UCSD-AML1 (cell line): ENCODE results near the gene ATP13A2.

Experiments used
- DNase-seq: peaks from one replicate; lab custom pipeline; 2025; ENCODE audit not compliant: unreplicated experiment; lab: John Stamatoyannopoulos, UW

Gene ATP13A2

DNA sequence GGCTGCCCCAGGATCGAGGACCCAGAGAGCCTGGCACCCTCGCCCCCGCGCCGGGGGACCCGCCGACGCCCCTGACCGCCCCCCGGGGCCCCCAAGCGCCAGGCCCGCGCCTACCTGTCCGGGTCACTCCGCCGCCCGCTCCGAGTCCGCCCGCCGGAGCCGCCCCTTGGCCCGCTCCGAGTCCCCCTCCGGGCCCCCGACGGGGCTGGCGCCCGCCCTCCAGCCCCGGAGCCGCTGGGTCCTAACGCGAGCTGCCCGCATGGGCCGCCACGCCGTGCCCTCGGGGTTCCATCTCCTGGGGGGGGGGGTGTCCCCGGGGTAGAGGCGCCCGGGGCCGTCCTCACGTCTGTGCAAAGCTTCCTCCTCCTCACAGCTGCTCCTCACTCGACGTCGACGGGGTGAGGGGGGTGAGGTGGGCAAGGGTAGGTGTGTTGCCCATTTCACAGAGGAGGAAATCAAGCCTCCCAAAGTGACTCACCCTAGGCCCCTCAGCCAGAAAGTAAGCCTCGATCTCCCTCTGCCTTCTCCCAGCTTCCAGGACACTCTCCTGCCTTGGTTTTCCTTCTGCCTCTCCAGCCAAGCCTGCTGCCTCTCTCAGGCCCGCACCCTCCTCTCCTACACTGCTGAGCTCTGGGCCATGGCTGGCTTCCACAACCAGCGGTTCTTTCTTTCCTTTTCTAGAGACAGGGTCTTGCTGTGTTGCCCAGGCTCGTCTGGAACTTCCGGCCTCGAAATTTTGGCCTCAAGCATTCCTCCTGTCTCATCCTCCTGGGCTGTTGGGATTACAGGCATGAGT is 31.1 kb downstream of the ATP13A2 start, which contains the start of gene MFAP2:
Gene MFAP2 (minus strand): TSS at position 148 of the 796 bp plus-strand sequence. CDS start 2,347 bp downstream, outside the sequence.
- DNase-seq, result no peak

- DNase-seq, result no peak
Observed at GRCh38 chr1:16979475-16980327, 32.0 kb downstream of the ATP13A2 start.

DNA sequence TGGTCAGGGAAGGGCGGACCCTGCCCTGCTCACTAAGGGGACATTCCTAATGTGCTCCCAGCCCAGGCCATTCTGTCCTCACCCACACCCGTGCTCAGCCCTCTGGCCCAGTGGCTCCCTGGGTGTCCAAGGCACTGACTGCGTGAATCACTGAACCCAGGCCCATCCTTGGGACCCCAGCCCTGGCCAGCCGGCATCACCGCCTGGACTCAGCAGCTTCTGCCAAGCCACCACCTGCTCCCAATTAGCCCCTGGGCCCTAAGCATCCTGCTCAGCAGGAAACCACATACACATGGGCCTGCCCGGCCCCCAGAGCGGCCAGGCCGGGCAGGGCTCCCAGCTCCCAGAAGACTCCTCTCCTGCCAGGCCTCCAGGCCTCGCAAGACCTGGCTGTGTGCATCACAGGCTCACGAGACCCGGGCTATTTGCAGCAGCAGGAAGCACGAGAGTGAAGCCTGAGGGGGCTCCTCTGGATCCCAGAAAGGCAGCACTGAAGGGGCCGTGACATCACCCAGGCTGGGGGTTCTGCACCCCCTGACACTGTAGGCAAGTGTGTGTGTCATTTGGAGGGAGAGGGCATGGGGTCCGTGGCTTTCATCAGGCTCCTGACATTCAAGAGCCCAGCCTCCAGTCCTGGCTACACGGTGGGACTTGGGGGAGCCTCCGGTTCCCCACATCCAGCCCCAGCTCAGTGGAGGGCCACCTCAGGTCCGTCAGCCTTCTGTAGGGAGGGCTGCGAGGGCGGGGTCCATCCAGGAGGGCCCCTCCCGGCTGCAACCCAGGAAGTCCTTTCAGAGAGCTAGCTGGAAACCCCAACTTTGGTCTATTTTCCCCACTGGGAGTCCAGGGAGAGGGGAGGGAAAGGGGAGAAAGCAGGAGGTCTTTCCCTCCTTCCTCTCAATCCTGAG is 32.9 kb downstream of the ATP13A2 start:
- peak; percentile 69 for DNase-seq

DNA sequence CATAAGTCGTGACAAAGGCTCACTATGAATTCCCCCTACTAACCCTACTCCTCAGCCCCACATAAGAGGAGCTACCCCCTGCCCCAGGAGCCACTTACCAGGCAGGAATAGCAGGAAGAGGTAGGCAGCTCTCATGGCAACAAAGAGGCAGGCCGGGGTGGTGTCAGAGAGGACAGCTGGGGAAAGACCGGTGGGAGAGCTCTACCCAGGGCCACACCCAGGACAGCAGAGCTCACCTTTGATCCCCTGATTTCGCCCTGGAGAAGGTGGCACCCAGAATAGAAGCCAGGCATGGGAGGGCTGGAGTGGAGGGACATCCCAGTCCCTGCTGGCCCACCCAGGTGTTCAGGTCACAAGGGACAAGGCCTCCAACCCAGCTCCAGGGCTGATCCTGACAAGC is 33.6 kb downstream of the ATP13A2 start:
- no peak for DNase-seq

GRCh38 chr1:16977377-16977776 is 34.4 kb downstream of the ATP13A2 start:
- no peak for DNase-seq

GRCh38 chr1:16976966-16977365 is 34.8 kb downstream of the ATP13A2 start:
- DNase-seq, result no peak

GRCh38 chr1:16975838-16976237 is 35.9 kb downstream of the ATP13A2 start:
- no peak for DNase-seq

DNA sequence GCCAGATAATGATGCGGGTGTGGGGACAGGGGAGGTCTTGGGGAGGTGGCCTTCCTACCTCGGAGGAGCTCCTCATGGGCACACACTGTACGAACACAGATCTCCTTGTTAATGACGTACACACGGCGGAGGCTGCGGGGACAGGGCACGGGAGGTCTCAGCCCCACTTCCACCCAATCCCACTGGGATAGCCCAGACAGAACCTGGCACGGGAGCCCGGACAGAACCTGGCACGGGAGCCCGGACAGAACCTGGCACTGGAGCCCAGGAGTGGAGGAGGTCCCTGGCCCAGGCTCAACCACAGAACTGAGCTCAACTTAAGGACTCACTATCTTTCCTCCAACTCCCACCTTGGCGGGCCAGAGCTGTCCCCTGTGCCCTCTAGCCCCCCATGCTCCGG is 36.5 kb downstream of the ATP13A2 start:
- DNase-seq, result no peak

- DNase-seq, result no peak
Observed at GRCh38 chr1:16973215-16973614, 38.5 kb downstream of the ATP13A2 start.

DNA sequence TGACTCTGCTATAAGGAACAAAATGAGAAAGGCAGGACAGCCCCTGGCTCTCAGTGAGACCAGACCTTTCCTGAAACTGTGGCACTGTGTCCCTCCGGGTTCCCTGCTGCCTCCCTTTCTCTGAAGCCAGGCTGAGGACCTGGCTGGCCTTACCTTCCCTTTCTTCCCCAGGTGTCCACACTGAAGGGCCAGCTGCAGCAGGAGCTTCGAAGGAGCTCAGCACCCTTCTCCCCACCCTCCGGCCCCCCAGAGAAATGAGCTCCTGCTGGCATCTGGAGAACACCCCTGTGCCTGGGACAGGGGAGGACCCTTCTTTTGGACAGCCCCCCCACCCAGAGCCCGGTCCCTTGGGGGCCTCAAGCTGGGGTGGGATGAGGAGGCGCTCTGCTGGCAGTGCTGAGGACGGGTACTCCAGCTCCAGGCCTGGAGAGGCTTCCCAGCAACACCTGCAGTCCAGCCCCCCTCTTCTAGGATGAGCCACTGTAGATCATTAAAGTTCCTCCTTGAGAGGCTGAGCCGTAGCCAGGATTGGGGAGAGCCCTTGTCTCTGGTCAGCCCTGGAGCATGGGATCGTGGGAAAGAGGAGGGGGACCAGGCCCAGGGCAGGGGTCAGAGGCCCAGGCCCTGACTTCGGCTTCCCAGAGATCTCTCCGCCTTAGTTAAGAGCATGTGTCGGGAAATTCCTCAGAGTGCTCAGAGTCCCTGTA is 39.4 kb downstream of the ATP13A2 start:
- DNase-seq, result no peak

DNA sequence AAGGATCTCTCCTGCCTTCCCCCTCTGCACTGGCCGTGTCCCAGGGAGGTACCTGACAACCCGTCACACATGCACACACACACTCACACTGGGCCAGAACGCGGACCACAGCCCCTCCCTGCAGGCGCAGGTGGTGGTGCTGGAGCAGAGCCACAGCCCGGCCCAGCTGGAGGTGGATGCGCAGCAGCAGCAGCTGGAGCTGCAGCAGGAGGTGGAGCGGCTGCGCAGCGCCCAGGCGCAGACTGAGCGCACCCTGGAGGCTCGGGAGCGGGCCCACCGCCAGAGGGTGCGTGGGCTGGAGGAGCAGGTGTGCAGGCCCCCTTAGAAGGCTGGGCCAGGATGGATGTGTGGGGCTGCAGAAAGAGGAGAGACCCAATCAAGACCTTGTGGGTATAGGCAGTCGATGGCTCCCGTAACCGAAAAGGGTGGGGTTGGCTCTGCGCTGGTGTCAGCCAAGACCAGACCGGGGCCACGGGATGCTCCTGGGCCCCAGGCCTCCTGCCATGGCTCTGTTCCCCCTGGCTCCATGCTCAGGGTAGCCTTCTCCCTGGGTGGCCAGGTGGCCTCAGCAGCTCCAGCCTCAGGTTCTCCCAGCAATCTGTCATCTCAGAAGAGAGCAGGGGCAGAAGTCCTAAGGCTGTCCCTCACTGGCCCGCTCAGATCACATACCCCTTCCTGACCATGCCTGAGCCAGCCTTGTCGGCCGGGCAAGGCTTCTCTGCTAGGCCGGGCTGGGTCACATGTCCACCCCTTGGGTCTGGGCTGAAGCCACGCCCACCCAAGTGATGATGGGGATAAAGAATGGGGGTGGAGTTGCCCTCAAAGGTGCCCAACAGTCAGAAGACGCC is 40.2 kb downstream of the ATP13A2 start:
- no peak for DNase-seq

DNA sequence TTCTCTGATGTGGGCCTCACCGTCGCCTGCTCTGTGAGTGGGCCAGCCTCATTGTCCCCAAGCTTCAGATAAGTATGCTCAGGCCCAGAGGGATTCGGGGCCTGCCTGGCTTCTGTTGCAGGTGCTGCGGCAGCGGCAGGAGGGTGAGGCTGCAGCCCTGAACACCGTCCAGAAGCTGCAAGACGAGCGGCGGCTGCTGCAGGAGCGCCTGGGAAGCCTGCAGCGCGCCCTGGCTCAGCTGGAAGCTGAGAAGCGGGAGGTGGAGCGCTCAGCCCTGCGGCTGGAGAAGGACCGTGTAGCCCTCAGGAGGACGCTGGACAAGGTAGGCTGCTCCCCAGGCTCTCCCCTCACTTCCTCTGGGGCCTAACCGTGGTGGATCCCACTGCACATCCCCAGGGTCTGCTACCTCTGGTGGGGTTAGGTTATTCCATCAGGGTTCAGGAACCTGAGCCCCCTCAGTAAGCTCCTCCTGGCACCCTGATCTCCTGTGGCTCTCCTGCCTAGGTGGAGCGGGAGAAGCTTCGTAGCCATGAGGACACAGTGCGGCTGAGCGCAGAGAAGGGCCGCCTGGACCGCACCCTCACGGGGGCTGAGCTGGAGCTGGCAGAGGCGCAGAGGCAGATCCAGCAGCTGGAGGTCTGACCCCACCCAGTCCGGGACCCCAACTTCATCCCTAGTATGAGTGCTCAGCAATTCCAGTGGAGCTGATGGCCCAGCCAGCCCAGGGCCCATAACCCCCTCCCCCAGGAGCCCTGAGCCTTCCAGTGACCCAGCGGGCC is 41.4 kb downstream of the ATP13A2 start:
- DNase-seq, result no peak

DNA sequence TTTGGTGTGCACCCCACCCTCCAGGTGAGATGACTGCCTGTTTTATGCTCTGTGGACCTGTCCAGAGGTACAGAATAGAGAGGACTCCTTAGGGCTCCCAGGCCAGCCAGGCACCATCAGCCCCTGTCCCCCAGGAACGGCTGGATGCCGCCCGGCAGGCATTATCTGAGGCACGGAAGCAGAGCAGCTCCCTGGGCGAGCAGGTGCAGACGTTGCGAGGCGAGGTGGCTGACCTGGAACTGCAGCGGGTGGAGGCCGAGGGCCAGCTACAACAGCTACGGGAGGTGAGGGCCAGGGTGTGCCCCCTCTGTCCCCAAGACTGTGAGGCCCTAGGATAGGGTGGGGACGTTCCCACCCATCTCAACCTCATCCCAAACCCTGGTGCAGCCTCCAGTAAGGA is 42.1 kb downstream of the ATP13A2 start:
- no peak for DNase-seq

DNA sequence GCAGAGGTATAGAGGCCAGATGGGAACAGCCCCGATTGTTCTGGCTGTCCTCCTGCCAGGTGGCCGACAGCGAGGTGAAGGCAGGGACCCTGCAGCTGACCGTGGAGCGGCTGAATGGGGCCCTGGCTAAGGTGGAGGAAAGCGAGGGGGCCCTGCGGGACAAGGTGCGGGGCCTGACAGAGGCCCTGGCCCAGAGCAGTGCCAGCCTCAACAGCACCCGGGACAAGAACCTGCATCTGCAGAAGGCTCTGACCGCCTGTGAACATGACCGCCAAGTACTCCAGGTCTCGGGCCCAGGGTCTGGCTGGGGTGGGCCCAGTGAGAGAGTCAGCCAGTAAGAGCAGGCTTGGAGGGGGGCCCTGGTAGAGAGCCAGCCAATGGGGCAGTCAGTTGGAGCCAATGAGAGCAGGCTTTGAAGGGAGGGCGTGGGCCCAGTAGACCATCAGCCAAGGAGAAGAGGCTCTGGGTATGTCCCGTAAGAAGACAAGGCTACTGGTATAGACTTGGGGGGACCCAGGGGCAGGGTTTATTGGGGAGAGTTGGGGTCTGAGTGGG is 42.6 kb downstream of the ATP13A2 start:
- DNase-seq, result no peak

GRCh38 chr1:16968372-16968771 is 43.4 kb downstream of the ATP13A2 start:
- DNase-seq, result no peak

GRCh38 chr1:16967962-16968361 is 43.8 kb downstream of the ATP13A2 start:
- DNase-seq, result no peak

- no peak for DNase-seq
Observed at GRCh38 chr1:16967095-16967575, 44.6 kb downstream of the ATP13A2 start.

- no peak for DNase-seq
Observed at GRCh38 chr1:16966282-16966681, 45.4 kb downstream of the ATP13A2 start.
